Neural cell (in vitro differentiated cells): Measurements from ENCODE around the gene CLSTN2. TPM values are rescaled to one million over a fixed set of nuclear protein-coding genes. Genes with fewer than 3 reads are reported as not detected.

Source experiments
- polyA plus RNA-seq: library from polyadenylated mRNA; depleted of rRNA; stranded (reverse); fragments of >200 nt; gene quantifications from 2 replicates; pipeline ENCODE4 v1.2.3, GENCODE V29; 2014
- small RNA-seq, 3 experiments: library from RNA; depleted of rRNA; stranded (forward); fragments of <200 nt; gene quantifications; one replicate each; pipeline ENCODE3, GENCODE V24; 2012

CLSTN2 gene
- polyA plus RNA-seq, 1 donor from 2014 or later: 10.7 TPM

Small RNAs within 50 kb of the gene (small RNA-seq; reads per million reads assigned to genes)
- gene AC048346.1: 0 reads per million in 3 experiments
